Heart right ventricle (tissue), 16 donors: ENCODE measurements around the gene IQGAP2. TPM values are rescaled to one million over a fixed set of nuclear protein-coding genes. Genes with fewer than 3 reads are reported as not detected.

Experiments used
- ATAC-seq, 8 donors: fragments of 200-7000 bp; cut with Tn5 transposase; one replicate each; pipeline ENCODE4 v1.9.1; 2020; ENCODE audit warnings: mild to moderate bottlenecking in 8 of 8, moderate library complexity in 8 of 8, moderate number of reproducible peaks in 1 of 8
- DNase-seq, 2 donors: peaks; one replicate each; pipeline ENCODE4 v3.0.0-alpha.2; 2020
- H3K27ac ChIP-seq, 10 donors: fragments of 200-600 bp; sonication (generic) in 2 of 10; one replicate each; pipeline versions ENCODE4 v1.5.0 to v1.8.0; 2020 to 2022; ENCODE audit warnings: mild to moderate bottlenecking in 3 of 10
- H3K27me3 ChIP-seq, 7 donors: fragments of 200-600 bp; one replicate each; pipeline ENCODE4 v1.8.0; 2021 to 2022; ENCODE audit warnings: mild to moderate bottlenecking in 2 of 7
- H3K36me3 ChIP-seq, 9 donors: fragments of 200-600 bp; sonication (generic) in 1 of 9; one replicate each; pipeline versions ENCODE4 v1.5.0 to v1.8.0; 2020 to 2022; ENCODE audit warnings: mild to moderate bottlenecking in 2 of 9
- H3K4me1 ChIP-seq, 9 donors: fragments of 200-600 bp; sonication (generic) in 1 of 9; one replicate each; pipeline versions ENCODE4 v1.5.0 to v1.8.0; 2020 to 2022; ENCODE audit warnings: mild to moderate bottlenecking in 4 of 9
- H3K4me3 ChIP-seq, 10 donors: fragments of 200-600 bp; sonication (generic) in 2 of 10; one replicate each; pipeline versions ENCODE4 v1.5.0 to v1.8.0; 2020 to 2022; ENCODE audit warnings: mild to moderate bottlenecking in 7 of 10, moderate library complexity in 2 of 10
- H3K9me3 ChIP-seq, 11 donors: fragments of 200-600 bp in 10 of 11; sonication (generic) in 2 of 11; one replicate each; pipeline versions ENCODE4 v1.5.0 to v1.8.0; 2013 to 2022; ENCODE audit warnings: mild to moderate bottlenecking in 2 of 11, control low read depth in 1 of 11, moderate library complexity in 1 of 11
- CTCF ChIP-seq, 9 donors: fragments of 200-600 bp; sonication (generic) in 2 of 9; IDR thresholded peaks; one replicate each; pipeline versions ENCODE4 v1.5.0 to v1.8.0; 2021 to 2022; ENCODE audit warnings: antibody characterized with exemption in 9 of 9, mild to moderate bottlenecking in 5 of 9, moderate library complexity in 1 of 9
- WGBS, 2 donors: extraction: QIAGEN DNeasy Blood & Tissue Kit; methylation state at CpG; one replicate each; pipeline ENCODE4 v1.1.7; 2013; ENCODE audit warnings: inconsistent platforms in 1 of 2; 5-methylcytosine and 5-hydroxymethylcytosine counted together
- intact Hi-C, 10 donors: fragments of 100-400 bp; cut with DNase I; formaldehyde crosslinking; loops; one replicate each; pipeline versions ENCODE4 v1.11.1 to v1.14.2; 2022
- polyA plus RNA-seq, 2 donors: library from polyadenylated mRNA; stranded (reverse); fragments of 200-250 nt; gene quantifications; one replicate each; pipeline ENCODE4 v1.2.3, GENCODE V29; 2013
- total RNA-seq, 10 donors: library from RNA; stranded (reverse); fragmentation: NEBNext Ultra II Directional in 3 of 10; extraction: Animal tissue kit (Norgen Biotek cat#: 25700) in 3 of 10; gene quantifications; one replicate each; pipeline versions ENCODE4 v1.2.1 to v1.2.4, GENCODE V29; 2021 to 2023
- donor health status: Arrhythmogenic right ventricular cardiomyopathy.
- donor health status: ischemic (EF 13 %, LVEDD 7.1; RV severe dilation, severe dysfunction).
- donor health status: healthy with polysubstance abuse.
- donor health status: DM: no; HTN: yes; CAD: no.
- donor health status: DM: no; HTN: no; CAD: no.
- donor health status: ischemic (EF 25% LVEDD 6.9; RV normal size, moderate dysfunction).
- donor health status: ischemic (EF 25% LVEDD 5.7; RV mildly dilated, moderate dysfunction).
- donor health status: healthy.
- donor health status: DM: yes; HTN: yes; CAD: no.
- donor health status: Ischemic cardiomyopathy.
- donor health status: ischemic (EF 35%, LVEDD 5.7; RV mildly dilated, moderate dysfunction).
- donor health status: nonischemic (EF 11% LVEDD 7.7; RV severe dilation, severe dysfunction).
- donor health status: DM: yes; HTN: yes; CAD: no.
- donor health status: PGD.
- donor health status: ischemic (EF 29% LVEDD 5.4; RV normal size, mild dysfunction).
- donor health status: nonischemic (EF 23%, LVEDD 6.1; RV moderate dilation, normal function).

Gene IQGAP2
- total and polyA plus RNA-seq, 12 donors = 2.5 to 22.3 (median 5.0) TPM

- Histone ChIP-seq H3K27me3 (peaks cover 0 to 11% (median 0%) of the 10 kb centered on the region in 7 donors), H3K9me3 (no peaks in the 10 kb centered on the region), H3K27ac (peak overlapping the region in 5 of 10 donors; percentile 21 to 36 (median 29)), H3K36me3 (peaks cover 0 to 43% (median 0%) of the 10 kb centered on the region in 9 donors), H3K4me1 (peaks cover 0 to 13% (median 0%) of the 10 kb centered on the region in 9 donors), H3K4me3 (peak overlapping the region in 2 of 10 donors; percentile 0 to 12)
- intact Hi-C loops = loop anchor here in 5 of 10 donors (10.0 kb wide), 3 partner anchors 107 to 407 kb away; partner anchors contain the start of gene F2R (in 2 of the 5)
- no peak for DNase-seq
- WGBS, 2 donors = 46 to 53% methylated on average over 9 of the region's 9 CpGs
- ATAC-seq = peak in 3 of 8 donors; percentile 42 to 47 (median 44)
- no peak for TF ChIP-seq CTCF (IDR thresholded peaks at IDR 0.05)
Observed at GRCh38 chr5:76607353-76607871, 204.3 kb downstream of the IQGAP2 start.

GRCh38 chr5:76608833-76609232 is 205.7 kb downstream of the IQGAP2 start:
- intact Hi-C loops = loop anchor here in 5 of 10 donors (10.0 kb wide), 3 partner anchors 106 to 406 kb away; partner anchors contain the start of gene F2R (in 2 of the 5)
- Histone ChIP-seq H3K36me3 (peaks cover 0 to 49% (median 0%) of the 10 kb centered on the region in 9 donors), H3K9me3 (no peaks in the 10 kb centered on the region), H3K4me1 (peaks cover 0 to 13% (median 0%) of the 10 kb centered on the region in 9 donors), H3K27ac (no peak overlapping the region), H3K27me3 (peaks cover 0 to 11% (median 0%) of the 10 kb centered on the region in 7 donors), H3K4me3 (no peak overlapping the region)
- WGBS, 2 donors = 55 to 57% methylated on average over 4 of the region's 4 CpGs
- no peak for TF ChIP-seq CTCF (IDR thresholded peaks at IDR 0.05)
- DNase-seq = no peak
- peak in 4 of 8 donors; percentile 41 to 54 (median 49) for ATAC-seq

GRCh38 chr5:76610196-76610595 is 207.1 kb downstream of the IQGAP2 start:
- Histone ChIP-seq H3K36me3 (peaks cover 0 to 55% (median 0%) of the 10 kb centered on the region in 9 donors), H3K4me3 (no peak overlapping the region), H3K27me3 (peaks cover 0 to 11% (median 0%) of the 10 kb centered on the region in 7 donors), H3K9me3 (no peaks in the 10 kb centered on the region), H3K27ac (no peak overlapping the region), H3K4me1 (peaks cover 0 to 13% (median 0%) of the 10 kb centered on the region in 9 donors)
- DNase-seq (no peak), ATAC-seq (no peak)
- TF ChIP-seq CTCF (IDR thresholded peaks at IDR 0.05) = no peak
- 85 to 94% methylated on average over 1 of the region's 1 CpG for WGBS, 2 donors
- intact Hi-C loops = no loop called here

- H3K36me3 ChIP-seq = peaks cover 0 to 57% (median 0%) of the 10 kb centered on the region in 9 donors
- TF ChIP-seq CTCF (IDR thresholded peaks at IDR 0.05) = no peak
- no peak for ATAC-seq
- H3K4me3 ChIP-seq = no peak overlapping the region
- no peak overlapping the region for H3K27ac ChIP-seq
- H3K27me3 ChIP-seq = peaks cover 0 to 13% (median 0%) of the 10 kb centered on the region in 7 donors
- no peak for DNase-seq
- no peaks in the 10 kb centered on the region for H3K9me3 ChIP-seq
- 72 to 74% methylated on average over 5 of the region's 5 CpGs for WGBS, 2 donors
- intact Hi-C loops = no loop called here
- H3K4me1 ChIP-seq = peaks cover 0 to under 1% (median 0%) of the 10 kb centered on the region in 9 donors
Observed at GRCh38 chr5:76612942-76613341, 209.9 kb downstream of the IQGAP2 start.
